Ishikawa (cell line): ENCODE measurements around the gene KLF1.

Source experiments
- CEBPB ChIP-seq: IDR thresholded peaks from 2 replicates; pipeline ENCODE4 v1.6.1; 2012
- CREB1 ChIP-seq: IDR thresholded peaks from 2 replicates; pipeline ENCODE4 v1.6.1; 2012; ENCODE audit warnings: low read depth
- EP300 ChIP-seq: IDR thresholded peaks from 2 replicates; pipeline ENCODE4 v1.6.1; 2012; ENCODE audit warnings: borderline replicate concordance
- FOXM1 ChIP-seq: IDR thresholded peaks from 2 replicates; pipeline ENCODE4 v1.6.1; 2012; ENCODE audit warnings: low read depth, borderline replicate concordance
- RAD21 ChIP-seq: IDR thresholded peaks from 2 replicates; pipeline ENCODE4 v1.6.1; 2012; ENCODE audit warnings: low read depth
- ZBTB7A ChIP-seq: IDR thresholded peaks from 2 replicates; pipeline ENCODE4 v1.6.1; 2012; ENCODE audit warnings: low read depth
- TF ChIP-seq, protein P1 (sequence below): IDR thresholded peaks from 2 replicates; pipeline ENCODE4 v1.6.1; 2012
- TF ChIP-seq, protein P2 (sequence below): IDR thresholded peaks from 2 replicates; pipeline ENCODE4 v1.6.1; 2012; ENCODE audit warnings: low read depth, mild to moderate bottlenecking

DNA sequence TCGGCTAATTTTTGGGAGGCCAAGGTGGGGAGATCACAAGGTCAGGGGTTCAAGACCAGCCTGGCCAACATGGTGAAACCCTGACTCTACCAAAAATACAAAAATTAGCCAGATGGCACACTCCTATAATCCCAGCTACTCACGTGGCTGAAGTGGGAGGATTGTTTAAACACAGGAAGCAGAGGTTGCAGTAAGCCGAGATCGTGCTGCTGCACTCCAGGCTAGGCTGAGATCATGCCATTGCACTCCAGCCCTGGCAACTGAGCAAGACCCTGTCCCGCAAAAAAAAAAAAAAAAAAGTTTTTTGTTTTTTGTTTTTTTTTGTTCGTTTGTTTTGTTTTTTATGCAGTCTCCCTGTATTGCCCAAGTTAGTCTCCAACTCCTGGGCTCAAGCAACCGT is 27.5 kb downstream of the KLF1 start:
- TF ChIP-seq RAD21 (no peak), CREB1 (no peak), FOXM1 (no peak), CEBPB (no peak), EP300 (no peak), ZBTB7A (no peak)
- TF ChIP-seq, protein P1, sequence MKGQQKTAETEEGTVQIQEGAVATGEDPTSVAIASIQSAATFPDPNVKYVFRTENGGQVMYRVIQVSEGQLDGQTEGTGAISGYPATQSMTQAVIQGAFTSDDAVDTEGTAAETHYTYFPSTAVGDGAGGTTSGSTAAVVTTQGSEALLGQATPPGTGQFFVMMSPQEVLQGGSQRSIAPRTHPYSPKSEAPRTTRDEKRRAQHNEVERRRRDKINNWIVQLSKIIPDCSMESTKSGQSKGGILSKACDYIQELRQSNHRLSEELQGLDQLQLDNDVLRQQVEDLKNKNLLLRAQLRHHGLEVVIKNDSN: no peak
- TF ChIP-seq, protein P2, sequence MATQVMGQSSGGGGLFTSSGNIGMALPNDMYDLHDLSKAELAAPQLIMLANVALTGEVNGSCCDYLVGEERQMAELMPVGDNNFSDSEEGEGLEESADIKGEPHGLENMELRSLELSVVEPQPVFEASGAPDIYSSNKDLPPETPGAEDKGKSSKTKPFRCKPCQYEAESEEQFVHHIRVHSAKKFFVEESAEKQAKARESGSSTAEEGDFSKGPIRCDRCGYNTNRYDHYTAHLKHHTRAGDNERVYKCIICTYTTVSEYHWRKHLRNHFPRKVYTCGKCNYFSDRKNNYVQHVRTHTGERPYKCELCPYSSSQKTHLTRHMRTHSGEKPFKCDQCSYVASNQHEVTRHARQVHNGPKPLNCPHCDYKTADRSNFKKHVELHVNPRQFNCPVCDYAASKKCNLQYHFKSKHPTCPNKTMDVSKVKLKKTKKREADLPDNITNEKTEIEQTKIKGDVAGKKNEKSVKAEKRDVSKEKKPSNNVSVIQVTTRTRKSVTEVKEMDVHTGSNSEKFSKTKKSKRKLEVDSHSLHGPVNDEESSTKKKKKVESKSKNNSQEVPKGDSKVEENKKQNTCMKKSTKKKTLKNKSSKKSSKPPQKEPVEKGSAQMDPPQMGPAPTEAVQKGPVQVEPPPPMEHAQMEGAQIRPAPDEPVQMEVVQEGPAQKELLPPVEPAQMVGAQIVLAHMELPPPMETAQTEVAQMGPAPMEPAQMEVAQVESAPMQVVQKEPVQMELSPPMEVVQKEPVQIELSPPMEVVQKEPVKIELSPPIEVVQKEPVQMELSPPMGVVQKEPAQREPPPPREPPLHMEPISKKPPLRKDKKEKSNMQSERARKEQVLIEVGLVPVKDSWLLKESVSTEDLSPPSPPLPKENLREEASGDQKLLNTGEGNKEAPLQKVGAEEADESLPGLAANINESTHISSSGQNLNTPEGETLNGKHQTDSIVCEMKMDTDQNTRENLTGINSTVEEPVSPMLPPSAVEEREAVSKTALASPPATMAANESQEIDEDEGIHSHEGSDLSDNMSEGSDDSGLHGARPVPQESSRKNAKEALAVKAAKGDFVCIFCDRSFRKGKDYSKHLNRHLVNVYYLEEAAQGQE: no peak
